ENCODE data around the gene USP38. TPM values are rescaled to one million over a fixed set of nuclear protein-coding genes. Genes with fewer than 3 reads are reported as not detected.
"Not testable (repeated sequence)": the region's sequence is repeated elsewhere in the genome, so short reads cannot be mapped to it uniquely, and the experiment has no call there.

Gene USP38
- total RNA-seq, 3 donors from 2014 or later: 38.4 to 50.6 (median 43.8) TPM

DNA sequence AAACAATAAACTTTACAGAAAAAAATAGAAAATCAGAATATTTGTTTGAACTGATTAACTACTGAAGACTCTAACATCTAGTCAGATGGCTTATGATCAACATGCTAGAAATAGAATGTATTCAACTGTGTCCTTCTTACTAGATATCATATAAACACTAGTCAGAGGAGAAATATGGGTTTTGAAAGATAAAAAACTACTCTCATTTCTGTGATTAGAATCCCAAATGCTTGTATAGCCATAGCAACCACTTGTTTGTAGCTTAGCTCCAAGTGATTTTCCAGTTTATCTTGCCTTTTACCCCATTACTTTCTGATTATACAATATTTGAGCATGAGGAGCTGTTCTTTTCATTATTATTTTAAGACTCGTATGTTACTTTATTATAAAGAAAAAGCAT is 31.2 kb downstream of the USP38 start:
- Histone ChIP-seq H3K4me1 (ENCODE audit: low read depth) (no peaks in the 10 kb centered on the region), H3K4me3 (no peak overlapping the region), H3K36me3 (ENCODE audit: low read depth) (no peaks in the 10 kb centered on the region), H3K9me3 (no peaks in the 10 kb centered on the region)
- DNase-seq: no peak
- intact Hi-C loops (cut with DNase I, micrococcal nuclease): no loop called here
- TF ChIP-seq, protein P1, sequence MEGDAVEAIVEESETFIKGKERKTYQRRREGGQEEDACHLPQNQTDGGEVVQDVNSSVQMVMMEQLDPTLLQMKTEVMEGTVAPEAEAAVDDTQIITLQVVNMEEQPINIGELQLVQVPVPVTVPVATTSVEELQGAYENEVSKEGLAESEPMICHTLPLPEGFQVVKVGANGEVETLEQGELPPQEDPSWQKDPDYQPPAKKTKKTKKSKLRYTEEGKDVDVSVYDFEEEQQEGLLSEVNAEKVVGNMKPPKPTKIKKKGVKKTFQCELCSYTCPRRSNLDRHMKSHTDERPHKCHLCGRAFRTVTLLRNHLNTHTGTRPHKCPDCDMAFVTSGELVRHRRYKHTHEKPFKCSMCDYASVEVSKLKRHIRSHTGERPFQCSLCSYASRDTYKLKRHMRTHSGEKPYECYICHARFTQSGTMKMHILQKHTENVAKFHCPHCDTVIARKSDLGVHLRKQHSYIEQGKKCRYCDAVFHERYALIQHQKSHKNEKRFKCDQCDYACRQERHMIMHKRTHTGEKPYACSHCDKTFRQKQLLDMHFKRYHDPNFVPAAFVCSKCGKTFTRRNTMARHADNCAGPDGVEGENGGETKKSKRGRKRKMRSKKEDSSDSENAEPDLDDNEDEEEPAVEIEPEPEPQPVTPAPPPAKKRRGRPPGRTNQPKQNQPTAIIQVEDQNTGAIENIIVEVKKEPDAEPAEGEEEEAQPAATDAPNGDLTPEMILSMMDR (IDR thresholded peaks at IDR 0.05): no peak
- no peak for ATAC-seq

DNA sequence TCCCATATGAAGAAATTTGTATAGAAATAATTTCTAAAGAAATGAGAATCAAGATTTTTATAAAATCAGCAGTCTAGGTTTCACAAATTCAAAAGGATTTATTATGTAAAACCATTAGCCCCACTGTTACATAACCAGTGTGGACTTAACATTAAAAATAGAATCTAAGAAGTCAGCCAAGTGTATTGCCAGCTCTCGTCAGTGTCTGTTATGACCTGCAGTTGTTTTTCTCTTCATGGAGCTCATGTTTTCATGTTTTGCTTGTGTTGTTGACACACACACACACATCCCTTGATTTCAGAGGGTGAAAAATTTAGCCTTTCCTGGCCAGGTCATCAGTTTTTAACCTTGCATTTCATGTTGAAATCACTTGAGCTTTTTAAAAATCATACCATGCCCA is 39.5 kb downstream of the USP38 start:
- H3K4me3 ChIP-seq: no peak overlapping the region
- H3K9me3 ChIP-seq: no peaks in the 10 kb centered on the region
- intact Hi-C loops (cut with DNase I, micrococcal nuclease): no loop called here
- DNase-seq (no peak), ATAC-seq (no peak)
- H3K36me3 ChIP-seq (ENCODE audit: low read depth): no peaks in the 10 kb centered on the region
- no peaks in the 10 kb centered on the region for H3K4me1 ChIP-seq (ENCODE audit: low read depth)
- TF ChIP-seq, protein P1 (IDR thresholded peaks at IDR 0.05): no peak

DNA sequence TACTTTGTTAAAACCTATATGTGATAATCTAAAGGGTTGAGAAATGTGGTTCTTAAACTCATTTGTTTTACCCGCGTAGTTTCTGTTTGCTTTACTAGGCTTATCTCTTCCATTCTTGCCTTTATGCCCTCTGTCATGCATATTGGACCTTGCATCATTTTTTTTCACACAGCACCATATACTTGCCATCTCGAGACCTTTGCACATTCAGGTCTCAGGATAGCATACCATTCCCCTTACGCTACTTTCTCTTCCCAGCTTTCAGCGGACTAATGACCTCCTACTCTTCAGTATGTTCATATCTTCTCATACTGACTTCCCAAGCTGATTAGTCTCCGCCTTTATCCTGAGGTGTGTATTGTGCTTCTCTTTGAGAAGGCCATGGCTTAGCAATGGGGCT is 40.5 kb downstream of the USP38 start:
- TF ChIP-seq, protein P1 (IDR thresholded peaks at IDR 0.05): no peak
- peak in 1 of 3 donors; percentile 21 for DNase-seq

DNA sequence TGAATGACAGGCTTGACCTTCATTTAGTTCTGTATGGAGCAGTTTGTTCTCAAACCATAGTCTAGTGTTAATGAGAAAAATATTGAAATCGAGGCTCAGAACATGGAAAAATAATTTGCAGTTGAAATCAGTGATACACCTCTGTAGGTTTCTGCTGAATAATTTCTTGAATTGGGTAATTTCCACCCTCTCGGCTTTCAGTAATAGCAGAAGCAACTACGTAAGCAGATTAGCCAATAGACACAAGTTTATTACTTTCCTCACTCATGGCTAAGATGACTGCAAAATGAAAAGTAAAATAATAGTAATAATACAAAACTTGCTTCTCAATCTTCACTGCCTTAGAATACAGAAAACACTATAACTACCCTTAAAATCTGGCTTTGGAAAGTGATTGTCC is 46.0 kb downstream of the USP38 start:
- Histone ChIP-seq H3K4me1 (ENCODE audit: low read depth) (no peaks in the 10 kb centered on the region), H3K36me3 (ENCODE audit: low read depth) (no peaks in the 10 kb centered on the region), H3K9me3 (no peaks in the 10 kb centered on the region), H3K4me3 (no peak overlapping the region)
- ATAC-seq (no peak), DNase-seq (no peak)
- intact Hi-C loops (cut with DNase I, micrococcal nuclease): no loop called here
- TF ChIP-seq, protein P1 (IDR thresholded peaks at IDR 0.05): no peak

More for the DNA sequence above, 40.5 kb downstream of the USP38 start:
- Histone ChIP-seq H3K36me3 (ENCODE audit: low read depth) (no peaks in the 10 kb centered on the region), H3K4me1 (ENCODE audit: low read depth) (no peaks in the 10 kb centered on the region), H3K9me3 (no peaks in the 10 kb centered on the region), H3K4me3 (no peak overlapping the region)
- intact Hi-C loops (cut with DNase I, micrococcal nuclease): no loop called here
- peak; percentile 99 for ATAC-seq

DNA sequence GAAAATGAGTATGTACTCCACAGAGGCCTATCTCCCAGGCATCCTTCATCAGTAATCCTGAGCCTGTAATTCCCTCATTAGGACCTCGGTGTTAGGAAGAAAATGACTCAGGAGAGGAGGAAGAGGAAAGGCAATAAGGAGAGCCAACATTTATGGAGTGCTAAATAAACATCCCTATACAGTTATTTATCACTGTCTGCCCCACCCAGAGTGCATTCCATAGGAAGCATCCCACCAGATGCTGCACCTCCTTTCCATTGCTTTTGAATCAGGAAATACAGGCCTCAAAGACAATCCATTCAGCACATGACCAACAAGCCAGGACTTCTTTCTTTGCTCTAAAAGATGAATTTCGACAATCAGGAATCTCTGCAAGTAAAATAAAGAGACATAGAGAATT is 47.6 kb downstream of the USP38 start:
- H3K4me3 ChIP-seq: no peak overlapping the region
- intact Hi-C loops (cut with DNase I, micrococcal nuclease): no loop called here
- no peaks in the 10 kb centered on the region for H3K4me1 ChIP-seq (ENCODE audit: low read depth)
- ATAC-seq: peak; percentile 58
- DNase-seq: no peak
- H3K36me3 ChIP-seq (ENCODE audit: low read depth): no peaks in the 10 kb centered on the region
- TF ChIP-seq, protein P1 (IDR thresholded peaks at IDR 0.05): no peak
- no peaks in the 10 kb centered on the region for H3K9me3 ChIP-seq

DNA sequence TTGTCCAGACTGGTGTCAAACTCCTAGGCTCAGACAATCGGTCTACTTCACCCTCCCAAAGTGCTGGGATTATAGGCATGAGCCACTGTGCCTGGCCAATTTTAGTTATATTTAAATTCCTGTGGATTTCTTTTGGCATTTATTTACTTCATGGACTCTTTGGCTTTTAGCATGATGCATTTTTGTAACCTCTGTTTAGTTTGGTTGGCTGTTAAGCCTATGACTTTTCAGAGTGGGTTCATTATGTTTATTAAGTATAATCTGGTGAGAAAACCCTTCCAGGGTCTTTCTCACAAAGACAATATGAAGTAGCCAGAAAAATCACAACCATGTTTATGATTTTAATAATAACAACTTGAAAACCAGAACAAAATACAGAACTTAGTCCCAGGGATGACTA is 49.4 kb downstream of the USP38 start:
- TF ChIP-seq, protein P1 (IDR thresholded peaks at IDR 0.05): no peak
- DNase-seq: no peak
- H3K36me3 ChIP-seq (ENCODE audit: low read depth): no peaks in the 10 kb centered on the region
- ATAC-seq: no peak
- no peak overlapping the region for H3K4me3 ChIP-seq
- no peaks in the 10 kb centered on the region for H3K4me1 ChIP-seq (ENCODE audit: low read depth)
- intact Hi-C loops (cut with DNase I, micrococcal nuclease): no loop called here
- H3K9me3 ChIP-seq: no peaks in the 10 kb centered on the region

DNA sequence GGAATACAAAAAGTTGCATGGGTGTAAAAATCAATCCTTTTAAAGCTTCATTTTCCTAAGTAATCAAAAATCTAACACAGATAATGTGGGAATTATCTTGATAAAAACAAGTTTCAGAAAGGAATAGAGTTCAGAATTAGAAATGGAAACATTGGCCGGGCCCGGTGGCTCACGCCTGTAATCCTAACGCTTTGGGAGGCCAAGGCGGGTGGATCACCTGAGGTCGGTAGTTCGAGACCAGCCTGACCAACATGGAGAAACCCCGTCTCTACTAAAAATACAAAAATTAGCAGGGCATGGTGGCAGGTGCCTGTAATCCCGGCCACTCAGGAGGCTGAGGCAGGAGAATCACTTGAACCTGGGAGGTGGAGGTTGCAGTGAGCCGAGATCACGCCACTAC is 52.5 kb downstream of the USP38 start:
- intact Hi-C loops (cut with DNase I, micrococcal nuclease): not testable (repeated sequence)

More for the DNA sequence above, 52.5 kb downstream of the USP38 start:
- H3K9me3 ChIP-seq; ATAC-seq; H3K4me1 ChIP-seq (ENCODE audit: low read depth); DNase-seq; H3K4me3 ChIP-seq; H3K36me3 ChIP-seq (ENCODE audit: low read depth): not testable (repeated sequence)
